LoVo (cell line): ENCODE results near the gene PLPPR3.
"Not testable (repeated sequence)": the region's sequence is repeated elsewhere in the genome, so short reads cannot be mapped to it uniquely, and the experiment has no call there.

Experiments
- DNase-seq: peaks from one replicate; pipeline ENCODE4 v3.0.0-alpha.2; 2016; ENCODE audit warnings: low spot score

The PLPPR3 gene

GRCh38 chr19:854549-854948 is 32.8 kb upstream of the PLPPR3 start:
- DNase-seq = no peak

DNA sequence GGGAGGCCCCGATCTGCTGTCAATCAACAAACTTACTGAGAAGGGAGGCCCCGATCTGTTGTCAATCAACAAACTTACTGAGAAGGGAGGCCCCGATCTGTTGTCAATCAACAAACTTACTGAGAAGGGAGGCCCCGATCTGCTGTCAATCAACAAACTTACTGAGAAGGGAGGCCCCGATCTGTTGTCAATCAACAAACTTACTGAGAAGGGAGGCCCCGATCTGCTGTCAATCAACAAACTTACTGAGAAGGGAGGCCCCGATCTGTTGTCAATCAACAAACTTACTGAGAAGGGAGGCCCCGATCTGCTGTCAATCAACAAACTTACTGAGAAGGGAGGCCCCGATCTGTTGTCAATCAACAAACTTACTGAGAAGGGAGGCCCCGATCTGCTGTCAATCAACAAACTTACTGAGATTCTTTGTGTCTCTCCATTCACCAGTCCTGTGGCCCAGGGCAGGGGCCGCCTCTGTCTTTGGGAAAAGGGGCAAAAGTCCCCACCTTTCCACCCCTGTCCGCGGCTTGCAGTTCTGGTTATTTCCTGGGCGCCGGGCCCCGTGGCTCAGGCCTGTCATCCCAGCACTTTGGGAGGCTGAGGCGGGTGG is 32.0 kb upstream of the PLPPR3 start:
- not testable (repeated sequence) for DNase-seq

- no peak for DNase-seq
Observed at GRCh38 chr19:853014-853585, 31.3 kb upstream of the PLPPR3 start.

DNA sequence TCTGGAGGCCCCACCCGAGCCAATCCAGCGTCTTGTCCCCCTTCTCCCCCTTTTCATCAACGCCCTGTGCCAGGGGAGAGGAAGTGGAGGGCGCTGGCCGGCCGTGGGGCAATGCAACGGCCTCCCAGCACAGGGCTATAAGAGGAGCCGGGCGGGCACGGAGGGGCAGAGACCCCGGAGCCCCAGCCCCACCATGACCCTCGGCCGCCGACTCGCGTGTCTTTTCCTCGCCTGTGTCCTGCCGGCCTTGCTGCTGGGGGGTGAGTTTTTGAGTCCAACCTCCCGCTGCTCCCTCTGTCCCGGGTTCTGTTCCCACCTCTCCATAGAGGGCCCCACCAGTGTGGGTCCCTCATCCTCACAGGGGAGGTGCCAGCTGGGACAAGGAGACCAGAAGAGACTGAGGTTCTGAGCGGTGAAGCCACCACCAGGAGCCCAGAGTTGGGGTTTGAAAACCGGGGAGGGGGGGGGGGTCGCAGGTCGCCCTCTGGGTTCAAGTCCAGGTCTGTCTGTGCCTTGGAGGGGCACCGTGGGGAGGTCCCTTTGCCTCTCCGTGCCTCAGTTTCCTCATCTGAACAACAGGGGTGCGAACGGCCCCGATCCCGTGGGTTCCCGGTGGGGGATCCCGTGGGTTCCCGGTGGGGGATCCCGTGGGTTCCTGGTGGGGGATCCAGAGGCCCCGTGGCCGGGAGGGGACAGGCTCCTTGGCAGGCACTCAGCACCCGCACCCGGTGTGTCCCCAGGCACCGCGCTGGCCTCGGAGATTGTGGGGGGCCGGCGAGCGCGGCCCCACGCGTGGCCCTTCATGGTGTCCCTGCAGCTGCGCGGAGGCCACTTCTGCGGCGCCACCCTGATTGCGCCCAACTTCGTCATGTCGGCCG is 30.6 kb upstream of the PLPPR3 start, which contains the start of gene ELANE:
Gene ELANE (plus strand): TSS at position 168 of the 878 bp plus-strand sequence. CDS start 26 bp downstream, at position 194.
- no peak for DNase-seq

DNA sequence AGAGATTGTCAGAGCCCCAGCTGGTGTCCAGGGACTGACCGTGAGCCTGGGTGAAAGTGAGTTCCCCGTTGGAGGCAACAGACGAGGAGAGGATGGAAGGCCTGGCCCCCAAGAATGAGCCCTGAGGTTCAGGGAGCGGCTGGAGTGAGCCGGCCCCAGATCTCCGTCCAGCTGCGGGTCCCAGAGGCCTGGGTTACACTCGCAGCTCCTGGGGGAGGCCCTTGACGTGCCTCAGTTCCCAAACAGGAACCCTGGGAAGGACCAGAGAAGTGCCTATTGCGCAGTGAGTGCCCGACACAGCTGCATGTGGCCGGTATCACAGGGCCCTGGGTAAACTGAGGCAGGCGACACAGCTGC is 29.2 kb upstream of the PLPPR3 start:
- DNase-seq = no peak

DNA sequence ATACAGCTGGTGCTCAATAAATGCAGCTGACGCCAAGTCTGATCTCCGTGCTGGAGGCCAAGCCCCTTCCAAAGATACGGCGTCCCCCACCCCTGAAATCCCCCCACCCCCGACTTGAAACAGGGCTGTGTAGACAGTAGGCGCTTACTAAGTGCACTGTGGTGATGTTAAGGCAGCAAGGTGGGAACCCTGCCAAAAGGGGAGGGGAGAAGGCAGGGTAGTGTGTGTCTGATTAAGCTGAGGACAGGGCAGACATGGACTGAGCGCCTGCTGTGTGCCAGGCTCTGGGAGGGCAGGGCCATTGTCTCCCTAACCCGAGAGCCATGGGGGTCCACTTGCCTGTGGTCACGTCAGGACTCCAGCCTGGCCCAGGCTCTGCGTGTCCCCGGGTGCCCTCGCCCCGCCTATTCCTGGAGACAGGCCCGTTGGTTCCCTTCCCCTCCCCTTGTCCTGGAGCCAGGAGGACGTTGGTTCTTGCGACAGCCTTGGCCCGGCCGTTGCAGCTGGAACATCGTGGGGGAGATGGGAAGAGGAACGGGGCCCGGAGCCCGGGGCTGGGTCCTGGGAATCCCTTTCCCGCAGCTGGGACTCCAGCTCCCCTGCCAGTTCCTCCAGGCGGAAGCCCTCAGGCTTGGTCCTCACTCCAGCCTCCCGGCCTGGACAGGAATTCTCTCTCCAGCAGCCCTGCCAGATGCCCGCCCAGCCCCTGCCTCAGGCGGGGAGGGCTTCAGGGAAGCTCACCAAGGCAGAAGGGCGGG is 28.6 kb upstream of the PLPPR3 start:
- DNase-seq = no peak

DNA sequence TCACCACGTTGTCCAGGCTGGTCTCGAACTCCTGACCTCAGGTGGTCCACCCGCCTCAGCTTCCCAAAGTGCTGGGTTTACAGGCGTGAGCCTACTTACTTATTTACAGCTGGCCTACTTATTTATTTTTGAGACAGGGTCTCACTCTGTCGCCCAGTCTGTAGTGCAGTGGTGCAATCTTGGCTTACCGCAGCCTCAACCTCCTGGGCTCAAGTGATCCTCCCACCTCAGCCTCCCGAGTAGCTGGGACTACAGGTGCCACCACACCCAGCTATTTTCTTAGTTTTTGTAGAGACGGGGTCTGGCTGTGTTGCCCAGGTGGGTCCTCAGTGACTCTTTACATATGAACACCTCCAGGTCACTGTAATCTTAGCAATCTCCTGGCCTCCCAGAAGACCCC is 27.4 kb upstream of the PLPPR3 start:
- DNase-seq = not testable (repeated sequence)

DNA sequence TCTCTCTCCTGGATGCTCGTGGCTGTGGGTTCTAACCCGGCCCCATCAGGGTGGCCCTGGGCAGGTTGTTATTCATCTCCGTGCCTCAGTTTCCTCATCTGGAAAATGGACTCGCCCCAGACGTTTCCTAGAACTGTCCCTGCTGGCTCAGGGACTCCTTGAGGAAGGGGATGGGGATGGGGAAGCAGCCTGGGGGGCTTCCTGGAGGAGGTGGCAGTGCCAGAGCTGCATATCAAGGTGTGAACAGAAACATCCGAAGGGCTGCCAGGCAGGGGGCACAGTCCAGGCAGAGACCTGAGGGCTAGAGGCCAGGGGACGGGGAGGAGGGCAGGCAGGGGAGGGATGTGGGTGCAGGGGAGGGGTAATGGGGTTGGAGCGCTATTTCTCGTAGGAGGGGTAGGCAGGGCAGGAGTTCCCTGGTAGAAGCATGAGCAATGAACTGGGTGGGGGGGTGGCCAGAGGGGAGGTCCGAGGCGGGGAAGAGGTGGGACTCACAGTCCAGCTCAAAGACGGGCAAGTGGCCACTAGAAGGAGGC is 26.7 kb upstream of the PLPPR3 start:
- no peak for DNase-seq

- no peak for DNase-seq
Observed at GRCh38 chr19:845707-846521, 24.2 kb upstream of the PLPPR3 start.

GRCh38 chr19:844546-844971 is 22.8 kb upstream of the PLPPR3 start:
- no peak for DNase-seq

GRCh38 chr19:843836-844545 is 22.2 kb upstream of the PLPPR3 start:
- no peak for DNase-seq

GRCh38 chr19:843180-843835 is 21.6 kb upstream of the PLPPR3 start:
- no peak for DNase-seq

- not testable (repeated sequence) for DNase-seq
Observed at GRCh38 chr19:842802-843179, 21.0 kb upstream of the PLPPR3 start.

DNA sequence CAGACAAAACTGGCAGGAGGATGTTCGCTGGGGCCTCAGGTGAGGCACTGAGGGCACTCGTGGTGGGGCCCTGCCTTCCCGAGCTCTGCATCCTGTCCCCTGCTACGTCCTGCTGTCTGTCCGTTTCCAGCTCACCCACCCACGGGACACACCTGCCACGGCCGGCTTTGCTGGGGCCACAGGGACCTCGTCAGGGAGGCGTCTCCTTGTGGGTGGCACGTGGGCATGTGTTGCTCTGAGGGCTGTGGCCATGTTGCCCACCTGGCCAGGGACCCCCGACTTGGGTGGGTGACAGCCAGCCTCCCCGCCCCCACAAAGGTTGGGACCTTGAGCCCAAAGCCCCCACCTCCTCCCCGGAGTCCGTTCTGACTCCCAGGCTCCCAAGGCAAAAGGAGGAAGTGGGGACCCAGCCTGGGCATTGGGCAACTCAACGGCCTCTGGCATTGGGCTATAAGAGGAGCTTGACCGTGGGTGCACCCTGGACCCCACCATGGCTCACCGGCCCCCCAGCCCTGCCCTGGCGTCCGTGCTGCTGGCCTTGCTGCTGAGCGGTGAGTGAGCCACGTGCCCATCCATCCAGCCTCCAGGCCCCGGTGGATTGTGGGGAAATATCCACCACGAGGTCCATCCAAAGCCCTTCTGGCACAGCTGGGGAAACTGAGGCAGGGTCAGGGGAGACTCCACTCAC is 18.9 kb upstream of the PLPPR3 start, which contains the start of gene PRTN3:
Gene PRTN3 (plus strand): TSS at position 481 of the 688 bp plus-strand sequence. CDS start 10 bp downstream, at position 491.
- DNase-seq = no peak

DNA sequence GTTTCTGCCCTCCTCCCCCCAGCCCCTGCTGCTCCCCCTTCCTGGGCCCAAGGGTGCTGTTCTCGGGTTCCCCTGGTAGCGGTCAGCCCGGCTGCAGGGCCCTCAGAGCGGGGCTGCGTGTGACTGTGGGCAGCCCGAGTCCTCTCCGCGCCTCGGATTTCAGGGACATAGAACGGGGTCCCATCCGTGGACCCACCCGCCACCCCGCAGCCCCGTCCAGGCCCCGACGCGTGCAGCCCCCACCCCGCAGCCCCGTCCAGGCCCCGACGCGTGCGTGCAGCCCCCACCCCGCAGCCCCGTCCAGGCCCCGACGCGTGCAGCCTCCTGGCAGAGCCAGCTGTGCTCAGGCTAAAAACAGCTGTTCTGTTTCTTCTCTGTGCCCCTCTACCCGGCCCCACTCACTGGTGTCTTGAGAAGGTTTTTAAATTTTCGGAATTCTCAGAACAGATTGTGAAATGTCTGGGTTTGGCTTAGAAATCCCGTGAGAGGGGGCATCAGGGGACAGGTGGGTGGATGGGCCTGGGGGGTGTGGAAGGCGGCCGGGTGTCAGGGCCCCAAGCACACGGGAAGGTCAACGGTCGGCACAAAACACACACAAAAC is 13.6 kb upstream of the PLPPR3 start:
- no peak for DNase-seq

- DNase-seq = no peak
Observed at GRCh38 chr19:834216-834615, 12.5 kb upstream of the PLPPR3 start.

GRCh38 chr19:831407-832369 is 9.9 kb upstream of the PLPPR3 start:
- no peak for DNase-seq
